ENCODE measurements around the gene IGFL2. TPM values are rescaled to one million over a fixed set of nuclear protein-coding genes. Genes with fewer than 3 reads are reported as not detected.
A peak's percentile ranks its signal among the peaks of the same experiment; 100 is the strongest.
"Not testable (repeated sequence)": the region's sequence is repeated elsewhere in the genome, so short reads cannot be mapped to it uniquely, and the experiment has no call there.

The IGFL2 gene
- total RNA-seq, 1 experiment from 2014 or later, result 64.7 TPM

GRCh38 chr19:46191356-46191755 lies 43.3 kb downstream of the IGFL2 start:
- no peaks in the 10 kb centered on the region for H3K27me3 Mint-ChIP-seq (ENCODE audit: insufficient read depth, unreplicated experiment)

GRCh38 chr19:46191972-46192371 lies 43.9 kb downstream of the IGFL2 start:
- no peak overlapping the region for H3K4me3 ChIP-seq (ENCODE audit: low read depth, low read length)

More at GRCh38 chr19:46191356-46191755, 43.3 kb downstream of the IGFL2 start:
- POLR2A ChIA-PET, result no interaction called here
- H3K9me3 Mint-ChIP-seq (ENCODE audit: unreplicated experiment), result no peaks in the 10 kb centered on the region
- CTCF ChIA-PET, result interaction anchor here (0.8 to 1.2 kb wide), 3 partner anchors 15 to 114 kb away, joined by 3 to 5 read pairs (median 5); no protein-coding TSS in a partner anchor
- intact Hi-C loops (cut with micrococcal nuclease; ENCODE audit: unreplicated experiment), result no loop called here
- no TSS peak for BruUV-seq (replicated peaks)
- no peaks in the 10 kb centered on the region for H3K36me3 Mint-ChIP-seq (ENCODE audit: insufficient read depth, unreplicated experiment)
- H3K27ac Mint-ChIP-seq (ENCODE audit: unreplicated experiment), result no peak overlapping the region
- no peak for TF ChIP-seq CTCF (IDR thresholded peaks at IDR 0.05; ENCODE audit: insufficient read depth in 1 of 2, low read depth in 1 of 2, low read length in 1 of 2, severe bottlenecking in 1 of 2, unreplicated experiment in 1 of 2)
- peaks cover 37% of the 10 kb centered on the region for H3K4me1 Mint-ChIP-seq (ENCODE audit: low read depth, unreplicated experiment)
- no peaks in the 10 kb centered on the region for H3K36me3 ChIP-seq (ENCODE audit: control insufficient read depth, insufficient read depth, low read length)
- peaks cover 30% of the 10 kb centered on the region for H3K4me1 ChIP-seq
- no peaks in the 10 kb centered on the region for H3K9me3 ChIP-seq
- no peaks in the 10 kb centered on the region for H3K27me3 ChIP-seq (replicated peaks; ENCODE audit: control insufficient read depth, insufficient read depth, low read length)
- no peak for DNase-seq
- H3K4me3 Mint-ChIP-seq (ENCODE audit: unreplicated experiment), result no peak overlapping the region
- no peak overlapping the region for H3K4me3 ChIP-seq (ENCODE audit: low read depth, low read length)

GRCh38 chr19:46192626-46192991 lies 44.6 kb downstream of the IGFL2 start:
- H3K4me3 ChIP-seq (ENCODE audit: low read depth, low read length); BruUV-seq (replicated peaks); H3K36me3 ChIP-seq (ENCODE audit: control insufficient read depth, insufficient read depth, low read length); H3K36me3 Mint-ChIP-seq (ENCODE audit: insufficient read depth, unreplicated experiment); H3K9me3 Mint-ChIP-seq (ENCODE audit: unreplicated experiment); DNase-seq; H3K9me3 ChIP-seq; intact Hi-C loops (cut with micrococcal nuclease; ENCODE audit: unreplicated experiment); H3K27me3 ChIP-seq (replicated peaks; ENCODE audit: control insufficient read depth, insufficient read depth, low read length); H3K27me3 Mint-ChIP-seq (ENCODE audit: insufficient read depth, unreplicated experiment): not testable (repeated sequence)
- Mint-ChIP-seq H3K4me1 (ENCODE audit: low read depth, unreplicated experiment) (peaks cover 41% of the 10 kb centered on the region), H3K27ac (ENCODE audit: unreplicated experiment) (peak overlapping the region; percentile 87), H3K4me3 (ENCODE audit: unreplicated experiment) (peak overlapping the region; percentile 56)
- CTCF ChIA-PET, result interaction anchor here (1.4 kb wide), 1 partner anchor 115 kb away, joined by 5 read pairs; no protein-coding TSS in a partner anchor
- H3K4me1 ChIP-seq, result peaks cover 33% of the 10 kb centered on the region
- POLR2A ChIA-PET, result interaction anchor here (1.0 kb wide), 1 partner anchor 18 kb away, joined by 4 read pairs; no protein-coding TSS in a partner anchor

More at GRCh38 chr19:46191972-46192371, 43.9 kb downstream of the IGFL2 start:
- no peak overlapping the region for H3K4me3 Mint-ChIP-seq (ENCODE audit: unreplicated experiment)
- H3K4me1 Mint-ChIP-seq (ENCODE audit: low read depth, unreplicated experiment), result peaks cover 35% of the 10 kb centered on the region
- no peak for DNase-seq
- Histone ChIP-seq H3K27me3 (replicated peaks; ENCODE audit: control insufficient read depth, insufficient read depth, low read length) (no peaks in the 10 kb centered on the region), H3K4me1 (peaks cover 27% of the 10 kb centered on the region), H3K36me3 (ENCODE audit: control insufficient read depth, insufficient read depth, low read length) (no peaks in the 10 kb centered on the region), H3K9me3 (no peaks in the 10 kb centered on the region)
- H3K27me3 Mint-ChIP-seq (ENCODE audit: insufficient read depth, unreplicated experiment), result no peaks in the 10 kb centered on the region
- POLR2A ChIA-PET, result no interaction called here
- no TSS peak for BruUV-seq (replicated peaks)
- no peak for TF ChIP-seq CTCF (IDR thresholded peaks at IDR 0.05; ENCODE audit: insufficient read depth in 1 of 2, low read depth in 1 of 2, low read length in 1 of 2, severe bottlenecking in 1 of 2, unreplicated experiment in 1 of 2)
- no peaks in the 10 kb centered on the region for H3K36me3 Mint-ChIP-seq (ENCODE audit: insufficient read depth, unreplicated experiment)
- no peak overlapping the region for H3K27ac Mint-ChIP-seq (ENCODE audit: unreplicated experiment)
- intact Hi-C loops (cut with micrococcal nuclease; ENCODE audit: unreplicated experiment), result no loop called here
- H3K9me3 Mint-ChIP-seq (ENCODE audit: unreplicated experiment), result no peaks in the 10 kb centered on the region
- CTCF ChIA-PET, result interaction anchor here (0.8 to 1.2 kb wide), 3 partner anchors 14 to 115 kb away, joined by 3 to 5 read pairs (median 5); no protein-coding TSS in a partner anchor

Data from Caco-2 (cell line).